Measurements from ENCODE around the gene ROR2. TPM values are rescaled to one million over a fixed set of nuclear protein-coding genes. Genes with fewer than 3 reads are reported as not detected.

The ROR2 gene
- total RNA-seq, 2 donors from 2014 or later, result 24.7 to 28.4 TPM

DNA sequence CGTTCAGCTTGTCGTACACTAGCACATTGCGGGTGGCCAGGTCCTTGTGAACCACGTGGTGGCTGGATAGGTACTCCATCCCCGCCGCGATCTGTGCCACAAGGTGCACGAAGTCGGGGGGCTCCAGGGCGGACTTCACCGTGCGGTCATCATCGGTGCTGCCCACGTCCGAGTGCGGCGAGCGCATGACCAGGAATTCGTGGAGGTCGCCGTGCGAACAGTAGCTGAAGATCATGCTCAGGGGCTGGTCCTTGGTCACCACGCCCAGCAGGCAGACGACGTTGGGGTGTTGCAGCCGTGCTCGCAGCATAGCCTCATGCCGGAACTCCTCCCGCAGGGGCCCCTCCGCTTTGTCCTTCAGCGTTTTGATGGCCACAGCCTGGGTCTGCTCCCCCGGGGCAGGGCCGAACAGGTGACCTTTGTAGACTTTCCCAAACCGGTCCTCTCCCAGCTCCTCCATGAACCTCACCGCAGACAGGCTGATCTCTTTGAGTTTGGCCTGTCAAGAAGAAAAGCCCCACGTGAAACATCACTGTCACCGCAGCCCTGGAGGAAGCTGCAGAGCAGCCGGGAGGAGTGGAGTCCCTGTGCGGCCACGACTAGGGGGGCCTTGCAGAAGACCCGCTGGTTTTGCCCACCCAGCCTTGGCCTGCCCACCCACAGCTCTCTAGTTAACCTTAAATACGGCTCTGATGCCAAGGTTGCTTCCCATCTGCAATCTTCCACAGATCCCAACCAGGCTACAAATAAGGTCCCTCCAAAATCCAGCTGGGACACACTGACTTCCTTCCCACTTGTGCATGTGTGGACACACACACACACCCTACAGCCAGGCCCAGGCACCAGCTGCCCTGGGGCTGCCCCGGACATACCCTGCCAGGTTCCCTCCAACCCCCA is 225.2 kb downstream of the ROR2 start:
- intact Hi-C loops (cut with DNase I), result no loop called here
- peak; percentile 82 for DNase-seq (ENCODE audit: low spot score)

DNA sequence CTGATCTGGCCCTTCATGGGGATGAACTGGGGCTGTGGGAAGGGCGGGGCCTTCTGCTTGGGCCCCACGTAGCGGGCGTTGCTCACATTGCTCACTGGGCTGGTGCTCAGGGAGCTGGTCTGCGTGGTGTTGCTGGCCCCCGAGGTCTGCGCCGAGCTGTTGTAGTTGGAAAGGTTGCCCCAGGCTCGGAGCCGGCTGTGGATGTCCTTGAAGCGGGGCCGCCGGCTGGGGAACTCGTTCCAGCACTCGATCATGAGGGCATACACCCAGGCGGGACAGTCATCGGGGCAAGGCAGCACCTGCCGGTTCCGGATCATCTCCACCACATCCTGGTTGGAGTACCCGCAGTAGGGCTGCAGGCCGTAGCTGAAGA is 226.0 kb downstream of the ROR2 start:
- DNase-seq (ENCODE audit: low spot score), result peak; percentile 78
- intact Hi-C loops (cut with DNase I), result no loop called here

DNA sequence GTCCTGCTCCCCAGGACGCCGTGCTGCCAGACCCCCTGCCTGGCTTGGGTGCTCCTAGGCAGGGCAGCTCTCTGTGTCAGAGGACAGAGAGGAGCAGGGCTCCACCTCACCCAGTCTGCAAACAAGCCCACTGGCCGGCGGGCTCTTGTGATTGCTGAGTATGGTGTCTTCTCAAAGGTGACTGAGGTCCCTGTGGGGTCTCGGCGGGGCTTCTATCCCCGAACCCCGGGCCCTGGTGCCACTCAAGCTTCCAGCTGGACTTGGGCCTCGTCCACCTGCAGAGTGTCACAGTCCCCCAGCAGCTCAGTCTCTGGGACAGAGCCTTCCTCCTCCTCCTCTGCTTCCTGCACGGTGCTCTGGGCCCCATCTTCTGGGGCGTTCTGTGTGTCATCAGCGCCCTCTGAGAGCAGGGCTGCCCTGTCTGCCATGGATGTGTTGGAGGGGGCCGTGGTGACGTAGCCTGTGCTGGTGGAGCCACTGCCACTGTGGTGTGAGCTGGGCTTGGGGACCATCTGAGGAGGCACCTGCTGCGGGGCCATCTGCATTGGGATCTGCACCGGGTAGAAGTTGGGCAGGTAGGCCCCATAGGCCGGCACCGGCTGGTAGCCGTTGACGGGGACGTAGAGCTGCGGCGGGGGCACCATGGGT is 226.5 kb downstream of the ROR2 start:
- peak; percentile 80 for DNase-seq (ENCODE audit: low spot score)
- intact Hi-C loops (cut with DNase I), result no loop called here

DNA sequence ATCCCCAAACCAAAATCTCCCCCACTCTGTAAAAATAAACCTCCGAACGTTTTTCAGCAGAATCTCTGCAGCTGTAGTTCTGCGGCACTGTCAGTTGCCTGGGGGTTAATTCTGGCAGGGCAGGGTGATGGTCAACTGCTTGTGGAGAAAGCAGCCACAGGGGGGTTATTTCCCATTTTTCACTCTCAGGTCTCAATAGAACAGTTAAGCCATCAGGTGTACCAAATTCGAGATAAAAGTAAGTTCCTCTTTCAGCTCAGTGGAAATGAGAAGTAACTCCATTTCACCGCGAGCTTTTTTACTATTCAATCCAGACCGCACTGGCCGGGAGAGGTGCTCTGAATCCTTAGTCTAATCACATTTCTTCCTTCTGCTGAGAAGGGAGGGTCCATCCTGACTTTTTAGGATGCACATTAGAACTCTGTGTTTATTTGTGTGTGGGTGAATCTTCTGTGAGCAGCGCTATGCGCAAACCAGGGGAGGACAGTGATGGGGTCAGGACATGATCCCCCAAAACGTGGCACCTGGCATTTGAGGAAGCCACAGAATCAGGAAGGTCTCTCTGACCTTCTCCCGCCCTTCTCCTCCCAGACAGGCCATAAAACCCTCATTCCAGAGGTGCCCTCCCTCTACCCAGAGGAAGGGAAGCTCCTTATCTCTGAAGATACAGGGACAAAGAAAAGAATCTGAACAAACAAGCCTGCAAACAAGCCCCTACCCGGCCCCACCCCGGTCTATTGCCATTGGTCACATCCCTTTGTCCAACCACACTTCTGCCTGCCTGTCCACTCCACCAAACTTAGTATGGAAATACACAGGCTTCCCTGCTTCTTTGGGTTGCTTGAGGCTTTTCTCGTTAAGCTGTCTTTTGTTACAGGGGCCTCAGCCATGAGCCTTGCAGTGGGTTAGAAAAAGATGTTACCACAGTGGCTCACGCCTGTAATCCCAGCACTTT is 229.0 kb downstream of the ROR2 start:
- DNase-seq (ENCODE audit: low spot score), result peak; percentile 26
- intact Hi-C loops (cut with DNase I), result no loop called here

DNA sequence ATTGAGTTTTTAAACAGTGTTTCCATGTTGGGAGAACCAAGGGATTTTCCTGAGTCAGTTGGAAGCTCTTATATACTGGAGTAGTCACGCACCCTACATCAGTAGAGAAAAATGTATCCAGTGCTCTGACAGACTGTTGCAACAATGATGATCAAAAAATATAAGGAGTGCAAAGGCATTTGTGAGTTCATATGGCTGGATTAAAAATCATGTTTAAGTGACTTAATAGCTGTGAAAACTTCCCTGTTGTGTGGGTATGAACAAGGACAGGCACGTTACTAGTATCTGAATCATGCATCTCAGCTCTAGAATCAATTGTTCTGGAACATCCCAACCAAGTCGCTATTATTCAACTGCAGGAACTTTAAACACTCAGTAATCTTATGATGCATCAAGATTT is 229.7 kb downstream of the ROR2 start:
- DNase-seq (ENCODE audit: low spot score), result no peak
- intact Hi-C loops (cut with DNase I), result no loop called here

DNA sequence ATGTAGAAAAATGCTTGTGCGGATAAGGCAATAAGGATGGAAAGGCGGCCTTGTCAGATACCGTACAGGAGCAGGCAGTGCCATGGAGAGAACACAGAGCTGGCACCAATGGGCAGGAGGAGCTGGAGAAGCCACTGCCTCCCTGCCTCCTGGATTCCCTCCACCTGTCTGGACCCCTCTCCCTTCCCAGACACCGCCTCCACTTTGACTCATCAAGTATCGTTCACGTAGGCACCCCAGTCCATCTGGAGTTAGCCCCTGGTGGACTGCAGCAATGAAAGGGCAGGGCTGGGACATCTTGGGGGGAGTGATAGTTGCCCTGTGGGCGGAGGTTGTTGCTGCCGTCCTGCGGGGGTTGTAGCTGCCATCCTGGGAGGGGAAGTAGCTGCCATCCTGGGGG is 232.0 kb downstream of the ROR2 start:
- DNase-seq (ENCODE audit: low spot score), result no peak
- intact Hi-C loops (cut with DNase I), result no loop called here

DNA sequence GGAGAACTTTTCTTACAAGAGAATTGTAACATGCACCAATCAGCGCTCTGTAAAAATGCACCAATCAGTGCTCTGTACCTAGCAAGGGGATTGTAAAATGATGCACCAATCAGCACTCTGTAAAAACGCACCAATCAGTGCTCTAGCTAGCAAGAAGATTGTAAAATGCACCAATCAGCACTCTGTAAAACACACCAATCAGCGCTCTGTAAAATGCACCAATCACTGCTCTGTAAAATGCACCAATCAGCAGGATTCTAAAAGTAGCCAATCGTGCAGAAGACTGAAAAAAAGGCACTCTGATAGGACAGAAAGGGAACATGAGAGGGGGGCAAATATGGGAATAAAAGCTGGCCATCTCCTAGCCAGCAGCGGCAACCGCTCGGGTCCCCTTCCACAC is 233.2 kb downstream of the ROR2 start:
- no peak for DNase-seq (ENCODE audit: low spot score)
- intact Hi-C loops (cut with DNase I), result no loop called here

DNA sequence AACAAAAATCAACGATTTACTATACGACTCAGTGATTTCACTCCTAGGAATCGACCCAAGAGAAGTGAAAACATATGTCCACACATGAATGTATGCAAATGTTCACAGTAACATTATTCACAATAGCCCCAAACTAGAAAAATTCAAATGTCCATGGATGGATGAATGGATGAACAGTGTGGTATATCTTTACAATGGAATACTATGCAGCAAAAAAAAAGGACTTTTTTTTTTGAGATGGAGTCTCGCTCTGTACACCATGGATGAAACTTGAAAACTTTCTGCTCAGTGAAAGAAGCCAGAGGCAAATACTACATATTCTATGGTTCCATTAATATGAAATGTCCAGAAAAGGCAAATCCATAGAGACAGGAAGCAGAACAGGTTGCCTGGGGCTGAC is 233.8 kb downstream of the ROR2 start:
- intact Hi-C loops (cut with DNase I), result no loop called here
- no peak for DNase-seq (ENCODE audit: low spot score)

DNA sequence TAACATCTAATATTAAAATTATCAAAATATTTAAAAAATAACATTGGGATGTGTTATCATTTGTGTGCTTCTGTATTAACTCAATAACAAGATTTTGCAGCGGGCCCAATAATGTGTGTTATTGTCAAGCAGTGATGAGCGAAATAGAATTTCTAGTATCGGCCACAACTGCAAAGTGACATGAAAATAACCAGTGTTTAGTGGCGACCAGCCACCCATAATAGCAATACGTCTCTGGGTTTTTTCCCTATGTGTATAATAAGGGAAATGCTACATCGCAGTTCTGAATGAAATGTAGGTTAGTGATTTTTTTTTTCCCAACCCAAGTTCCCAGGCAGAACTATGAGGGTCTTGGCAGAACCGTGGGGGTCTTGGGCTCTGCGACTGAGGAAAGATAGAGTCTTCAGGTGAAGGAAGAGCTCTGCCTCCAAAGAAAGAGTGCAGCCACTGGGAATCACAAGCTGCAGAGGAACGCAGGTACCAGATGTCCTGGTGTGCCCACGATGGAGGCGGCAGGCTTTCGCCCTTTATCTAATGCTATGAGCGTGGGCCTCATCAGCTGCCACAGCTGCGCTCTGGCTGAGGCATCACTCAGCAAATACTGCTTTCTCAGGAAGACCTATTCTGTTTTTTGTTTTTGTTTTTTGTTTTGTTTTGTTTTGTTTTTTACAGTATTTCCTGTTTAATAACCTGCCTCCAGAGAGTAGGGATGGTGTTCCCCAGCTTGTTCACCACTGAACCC is 235.0 kb downstream of the ROR2 start:
- DNase-seq (ENCODE audit: low spot score), result peak; percentile 37
- intact Hi-C loops (cut with DNase I), result no loop called here

DNA sequence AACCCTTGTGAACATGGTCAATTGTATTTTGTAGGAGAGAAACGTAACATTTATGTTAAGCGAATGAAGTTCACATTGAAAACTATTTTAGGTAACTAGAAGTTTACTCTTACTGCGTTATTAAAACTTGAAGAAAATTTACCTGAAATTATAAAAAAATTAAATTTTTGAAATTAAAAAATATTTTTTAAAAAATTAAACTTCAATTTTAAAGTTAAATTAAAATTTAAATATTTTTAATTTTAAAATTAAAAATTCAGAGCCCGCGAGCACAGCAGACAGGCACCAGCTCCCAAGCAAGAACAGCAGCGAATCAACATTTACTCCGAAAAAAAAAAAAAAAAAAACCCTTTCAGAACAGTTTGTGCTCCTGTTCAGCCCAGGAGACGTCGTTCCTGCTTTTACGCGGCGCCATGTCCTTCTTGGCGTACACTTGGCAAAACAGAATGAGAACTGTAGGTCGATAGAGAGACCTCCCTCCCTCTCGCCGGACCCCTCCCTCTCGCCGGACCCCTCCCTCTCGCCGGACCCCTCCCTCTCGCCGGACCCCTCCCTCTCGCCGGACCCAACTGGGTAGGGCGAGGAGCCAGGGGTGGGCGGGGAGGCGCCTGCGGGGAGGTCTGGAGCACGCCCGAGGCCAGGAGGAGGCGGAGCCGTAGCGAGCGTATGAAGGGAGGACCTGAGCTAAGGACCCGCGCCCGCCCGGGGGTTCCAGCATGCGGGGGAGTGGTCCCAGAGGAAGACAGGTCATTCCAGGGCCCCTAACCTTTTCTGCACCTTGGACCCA is 235.8 kb downstream of the ROR2 start:
- intact Hi-C loops (cut with DNase I), result no loop called here
- peak; percentile 88 for DNase-seq (ENCODE audit: low spot score)

DNA sequence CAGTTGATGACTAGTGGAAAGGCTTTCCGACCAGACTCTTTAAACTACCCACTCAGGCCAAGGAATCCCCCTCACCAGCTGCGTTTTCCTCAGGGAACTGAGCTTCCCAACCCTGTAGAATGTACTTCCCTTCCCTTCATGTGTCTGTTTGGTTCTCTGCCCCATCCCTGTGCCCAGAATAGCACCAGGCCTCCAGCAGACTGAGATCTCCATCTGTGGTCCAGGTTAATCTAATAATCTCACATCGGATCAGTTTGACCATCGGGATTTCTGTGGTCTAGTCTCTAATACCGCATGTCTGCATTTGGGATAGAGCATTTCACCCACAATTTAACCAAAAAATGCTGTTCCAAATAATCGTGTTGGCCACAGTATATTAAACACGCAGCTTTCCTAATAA is 237.2 kb downstream of the ROR2 start:
- intact Hi-C loops (cut with DNase I), result no loop called here
- DNase-seq (ENCODE audit: low spot score), result no peak

DNA sequence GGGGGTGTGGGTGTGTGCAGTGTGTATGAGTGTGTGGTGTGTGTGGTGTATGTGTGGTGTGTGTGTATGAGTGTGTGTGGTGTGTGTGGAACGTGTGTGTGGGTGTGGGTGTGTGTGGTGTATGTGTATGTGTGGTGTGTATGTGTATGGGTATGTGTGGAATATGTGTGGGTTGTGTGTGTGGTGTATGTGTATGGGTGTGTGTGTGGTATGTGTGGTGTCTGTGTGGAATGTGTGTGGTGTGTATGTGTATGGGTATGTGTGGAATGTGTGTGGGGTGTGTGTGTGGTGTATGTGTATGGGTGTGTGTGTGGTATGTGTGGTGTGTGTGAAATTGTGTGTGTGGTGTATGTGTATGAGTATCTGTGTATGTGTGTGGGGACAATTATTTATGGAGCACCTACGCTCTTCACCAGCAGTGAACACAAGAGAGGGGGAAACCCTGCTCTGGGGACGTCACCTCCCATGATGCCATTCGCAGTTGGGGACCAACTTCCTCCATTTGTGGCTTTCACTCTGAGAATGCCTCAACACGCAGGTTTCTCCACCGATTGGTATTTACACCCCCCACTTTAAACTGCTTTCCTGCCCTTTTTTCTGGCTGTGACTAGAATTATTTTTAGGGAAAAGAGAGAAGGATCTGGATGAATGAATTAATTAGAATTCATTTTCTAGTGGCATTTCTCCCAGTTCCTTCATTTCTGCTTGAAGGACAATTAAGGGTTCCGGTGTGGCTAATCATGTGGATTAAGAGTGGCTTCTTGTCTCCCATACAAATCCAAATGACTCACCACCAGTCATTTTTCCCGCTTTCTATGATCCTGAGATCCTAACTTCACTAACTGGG is 238.1 kb downstream of the ROR2 start:
- no peak for DNase-seq (ENCODE audit: low spot score)
- intact Hi-C loops (cut with DNase I), result no loop called here

DNA sequence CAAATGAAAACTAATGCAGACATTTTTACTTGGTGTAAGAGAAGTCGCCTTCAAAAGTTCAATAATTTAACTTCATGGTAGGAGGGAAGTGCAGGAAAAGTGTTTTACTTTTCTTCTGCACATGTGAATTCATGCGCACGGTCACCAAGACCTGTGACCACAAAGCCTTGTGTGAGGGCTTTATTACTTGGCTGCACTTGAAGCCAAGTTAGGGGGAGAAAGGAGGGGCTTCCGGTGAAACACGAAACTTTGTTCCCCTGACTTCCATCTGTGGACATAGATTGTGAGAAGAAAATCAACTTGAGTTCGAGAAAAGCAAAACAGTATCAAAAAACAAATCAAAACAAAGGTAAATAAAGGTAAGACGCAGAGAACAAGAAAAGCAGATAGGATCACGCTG is 239.9 kb downstream of the ROR2 start:
- no peak for DNase-seq (ENCODE audit: low spot score)
- intact Hi-C loops (cut with DNase I), result no loop called here

DNA sequence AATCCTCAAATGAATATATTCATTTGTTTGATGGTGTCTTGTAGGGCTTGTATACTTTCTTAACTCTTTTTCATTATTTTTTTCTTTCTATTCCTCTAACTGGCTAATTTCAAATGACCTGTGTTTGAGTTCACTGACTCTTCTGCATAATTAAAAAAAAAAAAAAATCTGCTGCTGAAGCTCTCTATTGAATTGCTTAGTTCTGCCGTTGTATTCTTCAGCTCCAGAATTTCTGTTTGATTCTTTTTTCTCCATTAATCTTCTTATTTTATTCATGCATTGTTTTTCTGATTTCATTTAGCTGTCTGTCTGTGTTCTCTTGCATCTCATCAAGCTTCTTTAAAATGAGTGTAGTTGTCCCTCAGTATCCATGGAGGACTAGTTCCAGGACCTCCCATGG is 244.6 kb downstream of the ROR2 start:
- intact Hi-C loops (cut with DNase I), result no loop called here
- no peak for DNase-seq (ENCODE audit: low spot score)

DNA sequence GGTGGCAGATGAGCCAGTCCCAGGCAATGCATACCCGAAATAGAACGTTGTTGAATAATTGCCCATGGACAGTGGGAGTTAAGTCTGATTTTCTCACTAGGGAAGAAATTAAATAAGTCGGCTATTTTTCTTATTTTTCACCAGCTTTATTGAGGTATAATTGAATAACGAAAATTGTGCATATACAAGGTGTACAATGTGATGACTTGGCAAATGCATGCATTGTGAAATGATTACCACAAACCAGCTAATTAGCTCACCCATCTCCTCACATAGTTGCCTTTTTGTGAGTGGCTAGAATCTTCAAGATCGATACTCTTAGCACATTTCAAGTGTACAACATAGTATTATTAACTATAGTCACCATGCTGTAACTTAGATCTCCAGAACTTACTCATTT is 249.6 kb downstream of the ROR2 start:
- intact Hi-C loops (cut with DNase I), result no loop called here
- DNase-seq (ENCODE audit: low spot score), result no peak

DNA sequence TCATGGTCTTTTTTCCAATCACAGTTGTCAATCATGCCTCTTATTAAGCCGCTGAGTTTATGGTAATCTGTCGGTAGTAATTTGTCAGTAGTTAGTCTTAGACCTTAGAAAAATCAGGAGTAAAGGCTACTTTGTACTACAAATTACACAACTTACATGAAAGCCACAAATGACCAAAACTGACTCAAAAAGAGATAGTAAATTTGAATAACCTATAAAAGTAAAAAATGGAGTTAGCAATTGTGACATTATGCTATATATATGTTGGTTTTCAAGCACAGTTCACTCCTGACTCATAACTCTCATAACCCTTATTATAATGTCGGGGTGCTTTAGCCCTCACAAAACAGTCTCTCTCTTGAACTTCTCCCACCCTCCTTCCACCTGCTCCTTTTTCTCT is 251.8 kb downstream of the ROR2 start:
- intact Hi-C loops (cut with DNase I), result no loop called here

DNA sequence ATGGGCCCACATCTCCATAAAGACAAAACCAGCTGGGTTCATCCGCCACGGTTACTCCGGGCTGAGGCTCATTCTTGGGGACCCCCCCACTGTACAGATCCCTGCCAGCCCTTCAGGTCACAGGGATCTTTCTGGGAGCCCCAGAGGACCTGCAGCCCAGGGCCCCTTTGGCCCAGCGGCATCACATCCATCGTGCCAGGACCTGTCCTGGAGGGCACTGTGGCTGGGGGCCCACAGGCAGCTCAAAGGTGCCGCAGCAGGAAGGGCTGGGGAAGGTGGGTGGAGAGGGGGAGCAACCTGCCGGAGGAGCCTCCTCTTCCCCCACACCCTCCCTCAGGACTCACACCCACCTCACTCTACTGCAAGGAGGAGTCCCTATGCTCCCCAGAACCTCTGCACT is 252.8 kb downstream of the ROR2 start:
- intact Hi-C loops (cut with DNase I), result no loop called here
- no peak for DNase-seq (ENCODE audit: low spot score)

More for the DNA sequence above, 251.8 kb downstream of the ROR2 start:
- no peak for DNase-seq (ENCODE audit: low spot score)

Measured in posterior vena cava (tissue), 2 donors.